HG03045 (cell line): Measurements from ENCODE around the gene CHTF18.

Experiments
- ATAC-seq: cut with Tn5 transposase; IDR thresholded peaks from one replicate; pipeline ENCODE4 v1.9.1; 2021; ENCODE audit warnings: mild to moderate bottlenecking, moderate library complexity; ENCODE audit not compliant: unreplicated experiment

CHTF18 gene

GRCh38 chr16:842711-843560, 54.5 kb downstream of the CHTF18 start:
- no peak for ATAC-seq

GRCh38 chr16:843771-844170, 55.4 kb downstream of the CHTF18 start:
- ATAC-seq = no peak

GRCh38 chr16:844638-845350, 56.4 kb downstream of the CHTF18 start:
- no peak for ATAC-seq

- no peak for ATAC-seq
Observed at GRCh38 chr16:845351-845745, 56.9 kb downstream of the CHTF18 start.

- ATAC-seq = no peak
Observed at GRCh38 chr16:847151-847550, 58.7 kb downstream of the CHTF18 start.
